Suprapubic skin (tissue), 4 donors: ENCODE data around the gene SUMF1.

Experiments
- EP300 ChIP-seq: sonication (generic); formaldehyde crosslinking; IDR thresholded peaks from one replicate; pipeline ENCODE4 v1.6.1; 2017; ENCODE audit warnings: antibody characterized with exemption
- POLR2A ChIP-seq, 2 donors: fragments of 450-650 bp; IDR thresholded peaks; one replicate each; pipeline ENCODE4 v1.6.1; 2017; ENCODE audit warnings: antibody characterized with exemption in 2 of 2, mild to moderate bottlenecking in 2 of 2, moderate library complexity in 2 of 2
- POLR2AphosphoS5 ChIP-seq, 3 donors: sonication (generic); formaldehyde crosslinking; IDR thresholded peaks; one replicate each; pipeline ENCODE4 v1.6.1; 2017; ENCODE audit warnings: antibody characterized with exemption in 3 of 3
- TF ChIP-seq, protein P1 (sequence below), 2 donors: fragments of 200-600 bp in 1 of 2; fragments of 450-650 bp in 1 of 2; sonication (generic) in 1 of 2; IDR thresholded peaks; one replicate each; pipeline ENCODE4 v1.5.1; 2016 to 2019; ENCODE audit warnings: antibody characterized with exemption in 2 of 2, mild to moderate bottlenecking in 1 of 2, moderate library complexity in 1 of 2

GRCh38 chr3:4356220-4356540, 110.9 kb downstream of the SUMF1 start:
- TF ChIP-seq, protein P1, sequence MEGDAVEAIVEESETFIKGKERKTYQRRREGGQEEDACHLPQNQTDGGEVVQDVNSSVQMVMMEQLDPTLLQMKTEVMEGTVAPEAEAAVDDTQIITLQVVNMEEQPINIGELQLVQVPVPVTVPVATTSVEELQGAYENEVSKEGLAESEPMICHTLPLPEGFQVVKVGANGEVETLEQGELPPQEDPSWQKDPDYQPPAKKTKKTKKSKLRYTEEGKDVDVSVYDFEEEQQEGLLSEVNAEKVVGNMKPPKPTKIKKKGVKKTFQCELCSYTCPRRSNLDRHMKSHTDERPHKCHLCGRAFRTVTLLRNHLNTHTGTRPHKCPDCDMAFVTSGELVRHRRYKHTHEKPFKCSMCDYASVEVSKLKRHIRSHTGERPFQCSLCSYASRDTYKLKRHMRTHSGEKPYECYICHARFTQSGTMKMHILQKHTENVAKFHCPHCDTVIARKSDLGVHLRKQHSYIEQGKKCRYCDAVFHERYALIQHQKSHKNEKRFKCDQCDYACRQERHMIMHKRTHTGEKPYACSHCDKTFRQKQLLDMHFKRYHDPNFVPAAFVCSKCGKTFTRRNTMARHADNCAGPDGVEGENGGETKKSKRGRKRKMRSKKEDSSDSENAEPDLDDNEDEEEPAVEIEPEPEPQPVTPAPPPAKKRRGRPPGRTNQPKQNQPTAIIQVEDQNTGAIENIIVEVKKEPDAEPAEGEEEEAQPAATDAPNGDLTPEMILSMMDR (IDR thresholded peaks at IDR 0.05): no peak
- TF ChIP-seq POLR2AphosphoS5 (IDR thresholded peaks at IDR 0.05): no peak
- no peak for TF ChIP-seq POLR2A (IDR thresholded peaks at IDR 0.05)
- TF ChIP-seq EP300: no peak
